HFF-Myc (cell line): ENCODE data around the gene YBX2.

Source experiments
- DNase-seq: peaks from one replicate; pipeline ENCODE4 v3.0.0-alpha.2; 2011; ENCODE audit warnings: low read depth; ENCODE audit errors: extremely low read depth
- H3K4me3 ChIP-seq: replicated peaks from 2 replicates; pipeline ENCODE4 v1.5.1; 2011; ENCODE audit warnings: low read depth, mild to moderate bottlenecking, control low read depth, low read length
- TF ChIP-seq, protein P1 (sequence below): IDR thresholded peaks from 2 replicates; pipeline ENCODE4 v1.5.1; 2012; ENCODE audit warnings: mild to moderate bottlenecking, low read depth, low read length, control low read depth; ENCODE audit errors: missing control alignments

The YBX2 gene

DNA sequence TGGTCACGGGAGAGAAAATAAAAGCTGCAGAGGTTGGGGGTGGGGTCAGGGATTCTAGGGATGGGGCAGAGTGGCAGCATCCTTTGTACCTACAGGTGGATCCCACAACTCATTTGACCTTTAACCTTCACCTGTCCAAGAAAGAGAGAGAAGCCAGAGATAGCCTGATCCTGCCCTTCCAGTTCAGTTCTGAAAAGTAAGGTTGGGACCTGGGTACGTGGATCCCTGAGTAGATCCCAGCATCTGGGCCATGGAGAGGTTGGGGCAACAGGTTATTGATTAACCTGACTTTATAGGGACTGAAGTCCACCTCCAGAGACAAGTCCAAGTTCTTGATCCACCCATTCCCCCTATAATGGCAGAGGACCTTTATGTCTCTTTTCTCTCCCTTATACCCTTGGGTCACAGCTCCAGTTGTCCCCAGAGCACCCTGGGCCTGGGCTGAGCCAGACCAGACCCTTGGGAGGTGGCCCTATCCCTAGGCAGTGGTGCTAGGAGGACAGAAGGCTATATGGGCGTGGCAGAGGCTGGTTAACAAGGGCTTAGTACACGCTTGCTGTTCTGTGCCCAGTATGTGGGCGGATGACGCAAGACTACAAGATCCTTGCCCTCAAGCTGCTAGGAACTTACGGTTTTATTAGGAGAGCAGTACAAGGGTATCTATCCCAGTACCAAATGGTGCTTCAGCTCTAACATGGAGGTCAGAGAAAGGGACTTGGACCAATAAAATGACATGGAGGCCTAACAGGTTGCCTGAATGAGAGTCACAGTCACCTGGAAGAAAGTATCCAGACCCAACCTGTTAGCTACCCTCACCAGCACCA lies 35.5 kb downstream of the YBX2 start:
- no peak overlapping the region for H3K4me3 ChIP-seq
- TF ChIP-seq, protein P1, sequence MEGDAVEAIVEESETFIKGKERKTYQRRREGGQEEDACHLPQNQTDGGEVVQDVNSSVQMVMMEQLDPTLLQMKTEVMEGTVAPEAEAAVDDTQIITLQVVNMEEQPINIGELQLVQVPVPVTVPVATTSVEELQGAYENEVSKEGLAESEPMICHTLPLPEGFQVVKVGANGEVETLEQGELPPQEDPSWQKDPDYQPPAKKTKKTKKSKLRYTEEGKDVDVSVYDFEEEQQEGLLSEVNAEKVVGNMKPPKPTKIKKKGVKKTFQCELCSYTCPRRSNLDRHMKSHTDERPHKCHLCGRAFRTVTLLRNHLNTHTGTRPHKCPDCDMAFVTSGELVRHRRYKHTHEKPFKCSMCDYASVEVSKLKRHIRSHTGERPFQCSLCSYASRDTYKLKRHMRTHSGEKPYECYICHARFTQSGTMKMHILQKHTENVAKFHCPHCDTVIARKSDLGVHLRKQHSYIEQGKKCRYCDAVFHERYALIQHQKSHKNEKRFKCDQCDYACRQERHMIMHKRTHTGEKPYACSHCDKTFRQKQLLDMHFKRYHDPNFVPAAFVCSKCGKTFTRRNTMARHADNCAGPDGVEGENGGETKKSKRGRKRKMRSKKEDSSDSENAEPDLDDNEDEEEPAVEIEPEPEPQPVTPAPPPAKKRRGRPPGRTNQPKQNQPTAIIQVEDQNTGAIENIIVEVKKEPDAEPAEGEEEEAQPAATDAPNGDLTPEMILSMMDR, result no peak
- DNase-seq, result no peak

DNA sequence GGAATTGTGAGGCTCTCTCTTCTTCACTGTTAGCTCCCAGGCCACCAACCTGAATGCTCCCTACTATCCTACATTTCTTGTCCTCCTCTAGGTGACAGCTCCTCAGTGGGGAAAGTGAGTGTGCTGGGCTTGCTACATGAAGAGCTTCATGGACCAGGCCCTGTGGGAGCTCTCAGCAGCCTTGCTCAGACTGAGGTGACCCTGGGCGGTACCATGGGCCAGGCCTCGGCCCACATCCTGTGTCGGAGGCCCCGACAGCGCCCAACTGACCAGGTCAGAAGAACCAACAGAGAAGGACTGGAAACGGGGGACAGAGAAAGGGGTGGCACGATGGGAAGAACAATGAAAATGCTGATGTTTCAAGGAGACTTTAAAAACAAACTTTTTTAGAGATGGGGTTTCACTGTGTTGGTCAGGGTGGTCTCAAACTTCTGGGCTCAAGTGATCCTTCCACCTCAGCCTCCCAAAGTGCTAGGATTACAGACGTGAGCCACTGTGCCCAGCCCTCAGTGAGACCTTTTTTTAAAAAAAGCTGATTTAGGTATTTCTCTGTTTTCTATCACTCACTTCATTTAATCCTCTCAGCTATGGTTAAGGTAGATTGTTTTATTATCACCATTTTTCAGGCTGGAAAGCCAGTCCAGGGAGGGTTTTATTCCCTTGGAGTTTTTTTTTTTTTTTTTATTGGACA lies 37.5 kb downstream of the YBX2 start:
- TF ChIP-seq, protein P1, result no peak
- no peak overlapping the region for H3K4me3 ChIP-seq
- no peak for DNase-seq

DNA sequence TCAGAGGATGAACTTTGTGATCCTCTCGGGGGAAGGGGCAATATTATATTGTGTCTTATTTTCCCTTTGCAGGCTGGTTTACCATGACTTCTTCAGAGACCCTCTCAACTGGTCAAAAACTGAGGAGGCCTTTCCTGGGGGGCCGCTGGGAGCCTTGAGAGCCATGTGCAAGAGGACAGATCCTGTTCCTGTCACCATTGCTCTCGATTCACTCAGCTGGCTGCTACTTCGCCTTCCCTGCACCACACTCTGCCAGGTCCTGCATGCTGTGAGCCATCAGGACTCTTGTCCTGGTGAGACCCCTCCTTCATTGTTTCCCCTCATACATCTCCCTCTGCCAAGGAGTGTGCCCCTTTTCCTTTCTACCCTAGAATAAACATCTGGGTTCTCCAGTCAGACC lies 39.9 kb downstream of the YBX2 start:
- H3K4me3 ChIP-seq, result no peak overlapping the region
- DNase-seq, result no peak
- TF ChIP-seq, protein P1, result no peak

DNA sequence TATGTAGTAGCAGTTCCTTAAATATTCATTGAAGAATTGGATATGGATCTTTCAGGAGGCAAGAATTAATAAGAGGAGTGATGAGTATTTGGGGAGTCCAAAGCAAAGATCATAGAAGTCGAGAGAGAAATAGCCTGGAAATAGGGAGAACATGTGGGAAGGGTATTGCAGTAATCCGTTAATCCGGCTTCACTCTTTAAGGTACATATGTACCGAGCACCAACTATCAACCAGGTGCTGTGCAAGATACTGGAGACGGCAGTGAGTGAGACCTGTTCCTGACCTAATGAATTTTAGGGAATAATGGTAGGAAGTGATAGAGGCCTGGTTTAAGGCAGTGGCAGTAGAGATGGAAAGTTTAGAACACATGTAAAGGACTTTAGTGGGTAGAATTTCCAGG lies 41.4 kb downstream of the YBX2 start:
- TF ChIP-seq, protein P1, result no peak
- H3K4me3 ChIP-seq, result peak overlapping the region; percentile 96
- no peak for DNase-seq

DNA sequence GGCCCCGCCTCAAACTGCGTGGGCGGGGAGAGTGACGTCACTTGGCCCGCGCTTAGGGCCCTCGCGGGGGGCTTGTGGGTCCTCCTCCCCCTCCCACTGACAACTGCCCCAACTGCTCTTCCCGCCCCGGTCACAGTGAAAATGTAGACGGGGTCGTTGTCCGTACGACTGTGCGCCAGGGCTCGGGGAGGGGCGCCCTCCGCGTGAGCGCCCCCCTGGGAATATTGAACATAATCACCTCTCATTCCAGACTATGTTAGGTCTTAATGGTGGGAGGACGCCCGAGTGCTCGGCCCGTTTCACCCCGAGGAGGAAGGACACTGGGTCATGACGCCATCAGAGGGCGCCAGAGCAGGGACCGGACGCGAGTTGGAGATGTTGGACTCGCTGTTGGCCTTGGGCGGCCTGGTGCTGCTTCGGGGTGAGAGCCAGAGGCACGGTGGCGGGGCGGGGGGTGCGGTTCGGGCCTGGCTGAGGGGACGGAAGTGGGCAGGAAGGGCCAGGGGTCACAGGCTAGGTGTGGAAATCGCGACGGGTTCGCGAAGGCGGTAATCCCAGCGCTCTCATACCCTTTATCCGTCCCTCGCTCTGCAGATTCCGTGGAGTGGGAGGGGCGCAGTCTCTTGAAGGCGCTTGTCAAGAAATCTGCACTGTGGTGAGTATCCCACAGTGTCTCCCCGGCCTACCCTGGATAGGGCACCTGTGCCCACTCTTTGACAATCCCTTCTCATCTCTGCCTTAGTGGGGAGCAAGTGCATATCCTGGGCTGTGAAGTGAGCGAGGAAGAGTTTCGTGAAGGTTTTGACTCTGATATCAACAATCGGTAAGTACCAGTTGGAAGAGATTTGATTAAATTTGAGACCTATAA lies 42.0 kb downstream of the YBX2 start, which contains the start of gene ELP5:
ELP5 (plus strand) TSS at position 40 of the 868 bp plus-strand sequence; CDS start at position 376, 336 bp downstream.
- DNase-seq, result no peak

DNA sequence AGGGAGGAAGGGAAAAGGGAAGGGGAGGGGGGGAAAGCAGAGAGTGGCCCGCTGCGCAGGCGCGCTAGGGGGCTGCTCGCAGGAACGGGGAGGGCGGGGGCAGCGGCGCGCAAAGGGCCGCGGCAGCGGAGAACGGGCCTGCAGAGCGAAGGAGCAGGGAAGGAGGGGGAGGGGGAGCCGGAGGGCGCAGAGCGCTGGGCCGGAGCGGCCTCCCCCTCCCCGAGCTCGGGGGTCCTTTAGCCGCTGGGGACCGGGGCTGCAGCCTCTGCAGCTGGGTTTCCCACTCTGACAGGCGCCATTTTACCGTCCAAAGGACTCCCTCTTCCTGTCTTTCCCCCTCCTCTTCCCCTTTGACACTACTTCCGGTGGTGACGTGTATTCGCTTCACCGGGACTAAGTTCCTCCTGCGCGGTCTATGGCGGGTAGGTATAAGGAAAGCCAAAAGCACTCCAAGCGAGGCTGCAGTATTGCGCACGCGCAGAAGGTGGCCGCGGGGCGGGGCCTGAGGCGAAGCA lies 42.7 kb downstream of the YBX2 start, which contains the start of gene CTDNEP1:
CTDNEP1 (minus strand) TSS at position 74 of the 515 bp plus-strand sequence. CDS start 438 bp downstream, outside the sequence.
- DNase-seq, result peak; percentile 99
- peak within 1 kb of the TSS; percentile 96 for H3K4me3 ChIP-seq
- TF ChIP-seq, protein P1, result no peak

More for the DNA sequence above, 42.0 kb downstream of the YBX2 start, which contains the start of gene ELP5:
- TF ChIP-seq, protein P1, result no peak
- H3K4me3 ChIP-seq, result peak within 1 kb of the TSS; percentile 96
